ENCODE measurements around the gene TAAR6. TPM values are rescaled to one million over a fixed set of nuclear protein-coding genes. Genes with fewer than 3 reads are reported as not detected.
"Not testable (repeated sequence)": the region's sequence is repeated elsewhere in the genome, so short reads cannot be mapped to it uniquely, and the experiment has no call there.

TAAR6 gene
- total and polyA plus RNA-seq, 2 donors from 2014 or later, result not detected

GRCh38 chr6:132530293-132530974, 39.7 kb upstream of the TAAR6 start:
- no peaks in the 10 kb centered on the region for H3K27me3 ChIP-seq (ENCODE audit: control insufficient read depth, insufficient read depth, low read length)
- H3K4me3 ChIP-seq (ENCODE audit: low read length in 3 of 3), result peak overlapping the region; percentile 36 to 59 (median 53)
- intact Hi-C loops (cut with DNase I), result no loop called here
- TF ChIP-seq, protein P1, sequence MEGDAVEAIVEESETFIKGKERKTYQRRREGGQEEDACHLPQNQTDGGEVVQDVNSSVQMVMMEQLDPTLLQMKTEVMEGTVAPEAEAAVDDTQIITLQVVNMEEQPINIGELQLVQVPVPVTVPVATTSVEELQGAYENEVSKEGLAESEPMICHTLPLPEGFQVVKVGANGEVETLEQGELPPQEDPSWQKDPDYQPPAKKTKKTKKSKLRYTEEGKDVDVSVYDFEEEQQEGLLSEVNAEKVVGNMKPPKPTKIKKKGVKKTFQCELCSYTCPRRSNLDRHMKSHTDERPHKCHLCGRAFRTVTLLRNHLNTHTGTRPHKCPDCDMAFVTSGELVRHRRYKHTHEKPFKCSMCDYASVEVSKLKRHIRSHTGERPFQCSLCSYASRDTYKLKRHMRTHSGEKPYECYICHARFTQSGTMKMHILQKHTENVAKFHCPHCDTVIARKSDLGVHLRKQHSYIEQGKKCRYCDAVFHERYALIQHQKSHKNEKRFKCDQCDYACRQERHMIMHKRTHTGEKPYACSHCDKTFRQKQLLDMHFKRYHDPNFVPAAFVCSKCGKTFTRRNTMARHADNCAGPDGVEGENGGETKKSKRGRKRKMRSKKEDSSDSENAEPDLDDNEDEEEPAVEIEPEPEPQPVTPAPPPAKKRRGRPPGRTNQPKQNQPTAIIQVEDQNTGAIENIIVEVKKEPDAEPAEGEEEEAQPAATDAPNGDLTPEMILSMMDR (IDR thresholded peaks at IDR 0.05; ENCODE audit: borderline replicate concordance, extremely low read depth, insufficient read depth), result peak; percentile 81
- peak overlapping the region in 1 of 3 donors; percentile 15 for H3K9ac ChIP-seq (ENCODE audit: low read length in 3 of 3)
- no peak overlapping the region for H3K27ac ChIP-seq (ENCODE audit: low read depth in 2 of 2, low read length in 2 of 2)
- FAIRE-seq, result peak; percentile 97
- H3K36me3 ChIP-seq (ENCODE audit: control insufficient read depth in 2 of 3, insufficient read depth in 3 of 3, low read length in 3 of 3), result no peaks in the 10 kb centered on the region
- no peaks in the 10 kb centered on the region for H3K9me3 ChIP-seq (ENCODE audit: control insufficient read depth in 2 of 3, insufficient read depth in 1 of 3, low read length in 3 of 3)
- H3K4me1 ChIP-seq (ENCODE audit: control insufficient read depth in 2 of 3, insufficient read depth in 2 of 3, low read depth in 1 of 3, low read length in 3 of 3), result no peaks in the 10 kb centered on the region
- peak in 4 of 5 donors; percentile 58 to 85 (median 74) for DNase-seq

DNA sequence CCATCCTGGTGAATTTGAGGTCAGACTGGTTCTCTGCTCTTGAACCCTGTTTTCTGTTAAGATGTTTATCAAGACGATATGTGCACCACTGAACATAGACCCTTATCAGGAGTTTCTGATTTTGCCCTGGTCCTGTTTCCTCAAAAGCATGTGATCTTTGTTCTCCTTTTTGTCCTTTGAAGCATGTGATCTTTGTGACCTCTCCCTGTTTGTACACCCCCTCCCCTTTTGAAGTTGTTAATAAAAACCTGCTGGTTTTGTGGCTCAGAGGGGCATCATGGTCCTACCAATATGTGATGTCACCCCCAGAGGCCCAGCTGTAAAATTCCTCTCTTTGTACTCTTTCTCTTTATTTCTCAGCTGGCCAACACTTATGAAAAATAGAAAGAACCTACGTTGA, 35.6 kb upstream of the TAAR6 start:
- DNase-seq; H3K4me1 ChIP-seq (ENCODE audit: control insufficient read depth in 2 of 3, insufficient read depth in 2 of 3, low read depth in 1 of 3, low read length in 3 of 3); FAIRE-seq; H3K27me3 ChIP-seq (ENCODE audit: control insufficient read depth, insufficient read depth, low read length); H3K9me3 ChIP-seq (ENCODE audit: control insufficient read depth in 2 of 3, insufficient read depth in 1 of 3, low read length in 3 of 3); H3K27ac ChIP-seq (ENCODE audit: low read depth in 2 of 2, low read length in 2 of 2); H3K36me3 ChIP-seq (ENCODE audit: control insufficient read depth in 2 of 3, insufficient read depth in 3 of 3, low read length in 3 of 3); H3K9ac ChIP-seq (ENCODE audit: low read length in 3 of 3); H3K4me3 ChIP-seq (ENCODE audit: low read length in 3 of 3); intact Hi-C loops (cut with DNase I): not testable (repeated sequence)

DNA sequence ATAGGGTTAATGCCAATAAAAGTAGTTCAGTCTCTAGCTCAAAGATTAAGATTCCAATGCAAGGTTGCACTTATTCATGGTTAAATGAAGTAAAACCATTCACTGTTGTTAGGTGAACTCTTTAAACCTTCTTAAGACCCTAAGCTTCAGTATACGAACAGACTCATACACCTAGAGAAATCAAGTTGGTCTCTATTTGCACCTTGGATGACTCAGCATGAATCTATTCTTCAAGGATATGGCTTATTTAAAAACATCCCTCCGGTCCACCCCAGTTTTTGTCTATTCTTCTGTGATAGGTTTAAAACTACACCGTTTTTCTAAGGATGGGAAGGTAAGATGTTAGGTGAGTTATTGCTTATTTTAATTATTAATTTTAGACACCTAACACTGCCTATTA, 33.0 kb upstream of the TAAR6 start:
- Histone ChIP-seq H3K4me3 (ENCODE audit: low read length in 3 of 3) (no peak overlapping the region), H3K36me3 (ENCODE audit: control insufficient read depth in 2 of 3, insufficient read depth in 3 of 3, low read length in 3 of 3) (no peaks in the 10 kb centered on the region), H3K9ac (ENCODE audit: low read length in 3 of 3) (no peak overlapping the region), H3K4me1 (ENCODE audit: control insufficient read depth in 2 of 3, insufficient read depth in 2 of 3, low read depth in 1 of 3, low read length in 3 of 3) (no peaks in the 10 kb centered on the region), H3K9me3 (ENCODE audit: control insufficient read depth in 2 of 3, insufficient read depth in 1 of 3, low read length in 3 of 3) (no peaks in the 10 kb centered on the region), H3K27me3 (ENCODE audit: control insufficient read depth, insufficient read depth, low read length) (no peaks in the 10 kb centered on the region), H3K27ac (ENCODE audit: low read depth in 2 of 2, low read length in 2 of 2) (no peak overlapping the region)
- intact Hi-C loops (cut with DNase I), result no loop called here
- no peak for FAIRE-seq
- TF ChIP-seq, protein P1 (IDR thresholded peaks at IDR 0.05; ENCODE audit: borderline replicate concordance, extremely low read depth, insufficient read depth), result no peak
- DNase-seq, result no peak

- H3K27me3 ChIP-seq (ENCODE audit: control insufficient read depth, insufficient read depth, low read length), result no peaks in the 10 kb centered on the region
- H3K9me3 ChIP-seq (ENCODE audit: control insufficient read depth in 2 of 3, insufficient read depth in 1 of 3, low read length in 3 of 3), result no peaks in the 10 kb centered on the region
- FAIRE-seq (no peak), DNase-seq (no peak)
- TF ChIP-seq, protein P1 (IDR thresholded peaks at IDR 0.05; ENCODE audit: borderline replicate concordance, extremely low read depth, insufficient read depth), result no peak
- no peaks in the 10 kb centered on the region for H3K36me3 ChIP-seq (ENCODE audit: control insufficient read depth in 2 of 3, insufficient read depth in 3 of 3, low read length in 3 of 3)
- H3K27ac ChIP-seq (ENCODE audit: low read depth in 2 of 2, low read length in 2 of 2), result no peak within 1 kb of the TSS
- no peak within 1 kb of the TSS for H3K9ac ChIP-seq (ENCODE audit: low read length in 3 of 3)
- intact Hi-C loops (cut with DNase I), result no loop called here
- no peaks in the 10 kb centered on the region for H3K4me1 ChIP-seq (ENCODE audit: control insufficient read depth in 2 of 3, insufficient read depth in 2 of 3, low read depth in 1 of 3, low read length in 3 of 3)
- no peak within 1 kb of the TSS for H3K4me3 ChIP-seq (ENCODE audit: low read length in 3 of 3)
These were observed 32.1 kb upstream of the TAAR6 start, which contains the start of gene TAAR9 for GRCh38 chr6:132537977-132538376. TSS of gene TAAR9 (plus strand) at chr6:132538277. CDS start at chr6:132538290, 13 bp downstream.

All from kidney (tissue), 14 donors.